NB4 (cell line): ENCODE results near the gene ERBIN.

Experiments used
- DNase-seq: peaks from one replicate; pipeline ENCODE4 v3.0.0; 2010; ENCODE audit warnings: low read depth
- H3K4me3 ChIP-seq: one replicate; pipeline ENCODE4 v1.5.1; 2011; ENCODE audit warnings: mild to moderate bottlenecking, low read depth, low read length, moderate library complexity
- MYC ChIP-seq: IDR thresholded peaks from 2 replicates; pipeline ENCODE4 v1.6.1; 2011; ENCODE audit warnings: low read depth, low read length
- POLR2A ChIP-seq: IDR thresholded peaks from 2 replicates; pipeline ENCODE4 v1.6.1; 2011; ENCODE audit warnings: mild to moderate bottlenecking; ENCODE audit not compliant: insufficient read length; ENCODE audit errors: extremely low read depth
- TF ChIP-seq, protein P1 (sequence below): IDR thresholded peaks from one replicate; pipeline ENCODE4 v1.5.1; 2012; ENCODE audit warnings: low read depth, low read length
- TF ChIP-seq, protein P2 (sequence below): IDR thresholded peaks from 2 replicates; pipeline ENCODE4 v1.6.1; 2011; ENCODE audit warnings: low read depth, low read length

ERBIN gene

DNA sequence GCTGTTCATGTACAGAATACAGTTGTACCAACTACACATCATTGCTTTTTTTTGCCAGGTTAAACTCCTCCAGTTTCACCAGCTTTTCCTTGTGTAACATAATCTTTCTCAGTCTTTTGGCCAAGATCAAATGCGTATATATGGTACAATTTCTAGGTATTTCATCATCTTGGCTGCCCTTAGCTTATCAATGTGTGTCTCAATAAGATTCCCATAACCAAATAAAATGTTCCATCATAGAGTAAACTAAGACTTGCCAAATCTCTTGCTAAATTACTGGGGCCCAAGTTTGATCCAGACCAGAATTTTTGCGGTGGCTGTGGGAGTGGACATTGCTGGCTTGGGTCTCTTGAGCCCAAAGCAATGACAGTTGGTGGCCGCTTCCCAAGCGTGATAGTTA lies 24.3 kb upstream of the ERBIN start:
- DNase-seq = no peak
- TF ChIP-seq, protein P1, sequence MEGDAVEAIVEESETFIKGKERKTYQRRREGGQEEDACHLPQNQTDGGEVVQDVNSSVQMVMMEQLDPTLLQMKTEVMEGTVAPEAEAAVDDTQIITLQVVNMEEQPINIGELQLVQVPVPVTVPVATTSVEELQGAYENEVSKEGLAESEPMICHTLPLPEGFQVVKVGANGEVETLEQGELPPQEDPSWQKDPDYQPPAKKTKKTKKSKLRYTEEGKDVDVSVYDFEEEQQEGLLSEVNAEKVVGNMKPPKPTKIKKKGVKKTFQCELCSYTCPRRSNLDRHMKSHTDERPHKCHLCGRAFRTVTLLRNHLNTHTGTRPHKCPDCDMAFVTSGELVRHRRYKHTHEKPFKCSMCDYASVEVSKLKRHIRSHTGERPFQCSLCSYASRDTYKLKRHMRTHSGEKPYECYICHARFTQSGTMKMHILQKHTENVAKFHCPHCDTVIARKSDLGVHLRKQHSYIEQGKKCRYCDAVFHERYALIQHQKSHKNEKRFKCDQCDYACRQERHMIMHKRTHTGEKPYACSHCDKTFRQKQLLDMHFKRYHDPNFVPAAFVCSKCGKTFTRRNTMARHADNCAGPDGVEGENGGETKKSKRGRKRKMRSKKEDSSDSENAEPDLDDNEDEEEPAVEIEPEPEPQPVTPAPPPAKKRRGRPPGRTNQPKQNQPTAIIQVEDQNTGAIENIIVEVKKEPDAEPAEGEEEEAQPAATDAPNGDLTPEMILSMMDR = no peak
- TF ChIP-seq POLR2A (no peak), MYC (no peak)
- TF ChIP-seq, protein P2, sequence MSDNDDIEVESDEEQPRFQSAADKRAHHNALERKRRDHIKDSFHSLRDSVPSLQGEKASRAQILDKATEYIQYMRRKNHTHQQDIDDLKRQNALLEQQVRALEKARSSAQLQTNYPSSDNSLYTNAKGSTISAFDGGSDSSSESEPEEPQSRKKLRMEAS = no peak

DNA sequence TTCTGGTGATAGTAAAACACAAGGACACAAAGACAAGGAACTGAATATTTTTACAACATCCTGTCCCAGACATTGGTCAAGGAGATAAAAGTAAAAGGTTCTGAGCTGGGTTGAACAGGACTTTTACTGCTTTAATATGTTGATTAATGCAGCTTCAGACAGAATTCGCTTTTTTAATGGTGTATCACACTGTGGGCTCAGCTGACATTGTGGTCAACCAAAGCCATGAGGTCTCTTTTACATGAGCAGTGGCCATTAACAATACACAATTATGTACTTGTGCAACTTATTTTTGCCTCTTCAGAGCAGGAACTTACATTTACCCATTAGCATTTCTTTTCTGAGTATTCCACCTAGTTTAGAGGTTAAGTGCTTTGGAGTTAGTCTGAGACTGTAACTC lies 22.8 kb upstream of the ERBIN start:
- no peak overlapping the region for H3K4me3 ChIP-seq
- no peak for DNase-seq
- TF ChIP-seq, protein P1 = no peak
- TF ChIP-seq, protein P2 = peak; percentile 38; the same call in 1 of the 2 replicates

More for the DNA sequence above, 24.3 kb upstream of the ERBIN start:
- no peak overlapping the region for H3K4me3 ChIP-seq

DNA sequence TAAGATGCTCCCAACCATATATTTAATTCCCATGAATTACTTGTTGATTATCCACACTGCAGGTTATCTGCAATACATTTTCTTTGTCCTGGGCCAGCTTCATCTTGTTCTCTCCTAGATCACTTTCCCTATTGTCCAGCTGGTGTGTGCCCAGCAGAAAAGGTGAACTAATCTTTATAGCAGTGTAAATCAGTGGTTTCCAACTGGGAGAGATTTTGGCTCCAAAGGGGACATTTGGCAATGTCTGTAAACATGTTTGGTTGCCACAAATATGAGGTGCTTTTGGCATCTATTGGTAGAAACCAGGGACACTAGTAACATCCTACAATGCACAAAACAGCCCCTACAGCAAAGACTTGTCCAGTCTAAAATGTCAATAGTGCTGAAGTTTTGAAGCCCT lies 20.1 kb upstream of the ERBIN start:
- TF ChIP-seq, protein P2 = no peak
- TF ChIP-seq, protein P1 = no peak
- TF ChIP-seq POLR2A (no peak), MYC (no peak)
- H3K4me3 ChIP-seq = no peak overlapping the region
- no peak for DNase-seq

DNA sequence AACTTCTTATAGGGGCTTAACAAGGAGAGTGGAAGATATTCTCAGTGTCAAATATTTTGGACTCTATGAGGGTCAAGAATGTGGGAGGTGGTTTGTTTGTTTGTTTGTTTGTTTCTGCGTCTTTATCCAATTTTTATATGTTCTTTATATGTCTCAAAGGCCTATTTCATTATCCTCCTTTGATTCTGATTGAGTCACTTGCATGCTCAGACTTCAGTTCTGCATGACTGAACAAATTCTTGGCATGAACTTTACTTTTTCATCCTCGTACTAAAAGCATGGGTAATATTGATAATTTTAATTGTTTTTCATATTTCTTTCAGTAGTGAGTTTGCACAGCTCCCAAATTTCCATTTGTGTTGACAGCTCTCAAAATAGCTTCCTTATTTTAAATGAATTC lies 19.2 kb upstream of the ERBIN start:
- TF ChIP-seq POLR2A = no peak
- no peak for DNase-seq
- no peak overlapping the region for H3K4me3 ChIP-seq

DNA sequence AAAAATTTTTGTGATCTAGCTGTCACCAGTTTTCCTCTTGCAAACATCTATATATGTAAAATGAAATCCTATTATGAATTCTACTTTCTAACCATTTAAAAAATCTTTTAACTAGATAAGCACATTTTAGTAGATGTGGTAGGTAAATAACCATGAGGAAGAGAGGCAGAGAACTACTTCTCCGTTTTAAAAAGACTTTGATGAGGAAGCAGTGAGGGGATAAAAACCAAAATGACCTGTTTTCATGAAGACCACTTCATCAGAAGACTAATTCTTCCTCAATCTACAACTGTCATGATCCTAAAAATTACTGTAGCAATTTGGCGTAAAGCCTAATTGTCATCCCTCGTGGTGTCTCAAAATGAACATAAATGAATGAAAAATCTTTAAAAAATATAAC lies 15.7 kb upstream of the ERBIN start:
- no peak overlapping the region for H3K4me3 ChIP-seq
- DNase-seq = no peak
- TF ChIP-seq POLR2A = no peak

DNA sequence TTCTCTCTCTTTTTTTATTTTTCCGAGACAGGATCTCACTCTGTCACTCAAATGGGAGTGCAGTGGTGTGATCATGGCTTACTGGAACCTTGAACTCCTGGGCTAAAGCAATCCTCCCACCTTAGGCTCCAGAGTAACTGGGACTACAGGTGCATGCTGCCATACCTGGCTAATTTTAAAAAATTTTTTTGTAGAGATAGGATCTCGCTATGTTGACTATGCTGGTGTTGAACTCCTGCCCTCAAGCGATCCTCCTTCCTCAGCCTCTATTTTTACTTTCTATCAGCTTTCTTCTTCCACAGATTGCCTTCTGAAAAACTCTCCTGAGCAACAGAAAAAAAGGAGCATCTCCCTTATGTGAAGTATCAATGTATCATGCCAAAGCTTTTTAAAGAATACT lies 14.1 kb upstream of the ERBIN start:
- no peak for DNase-seq
- no peak overlapping the region for H3K4me3 ChIP-seq
- TF ChIP-seq, protein P1 = no peak
- TF ChIP-seq POLR2A = no peak
- TF ChIP-seq, protein P2 = no peak
- TF ChIP-seq MYC = no peak

DNA sequence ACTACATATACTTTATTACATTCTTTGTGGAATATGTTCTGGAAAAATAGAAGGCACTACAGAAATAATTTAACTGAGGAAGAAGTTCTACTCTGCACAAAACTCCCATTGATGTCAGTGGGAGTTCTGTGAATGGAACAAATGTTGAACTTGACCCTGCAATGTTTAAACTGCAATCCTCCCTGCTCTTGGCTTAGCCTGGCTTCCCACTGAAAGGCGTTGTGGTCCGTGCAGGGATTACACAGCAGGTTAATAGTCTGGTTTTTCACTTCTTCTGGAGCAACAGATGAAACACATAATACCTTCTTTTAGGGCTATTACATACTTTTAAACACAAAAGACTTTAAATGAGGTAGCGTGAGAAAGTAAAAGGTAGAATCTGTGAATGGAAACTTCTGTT lies 12.9 kb upstream of the ERBIN start:
- DNase-seq = no peak
- TF ChIP-seq, protein P1 = no peak
- H3K4me3 ChIP-seq = no peak overlapping the region
